ENCODE results near the gene PAFAH2. TPM values are rescaled to one million over a fixed set of nuclear protein-coding genes. Genes with fewer than 3 reads are reported as not detected.

The PAFAH2 gene
- total and polyA plus RNA-seq, 2 of the 8 experiments (the other 6 are each of a cell fraction or from before 2014, with no cell fraction given) = 7.7 to 9.3 TPM

GRCh38 chr1:25945761-25946160 is 52.1 kb downstream of the PAFAH2 start:
- Histone ChIP-seq H3K9ac (replicated peaks in 1 of 4; ENCODE audit: extremely low read depth in 1 of 4, low read depth in 3 of 4, low read length in 3 of 4) (no peak overlapping the region), H4K5ac (ENCODE audit: insufficient read length, low read depth, low read length) (no peak overlapping the region), H2BK5ac (ENCODE audit: low read depth, low read length) (no peak overlapping the region), H3K79me1 (ENCODE audit: low read depth, low read length) (no peaks in the 10 kb centered on the region), H3K23ac (ENCODE audit: insufficient read length) (no peak overlapping the region), H4K91ac (replicated peaks; ENCODE audit: insufficient read length, low read length) (no peak overlapping the region), H2BK120ac (replicated peaks; ENCODE audit: low read depth, low read length) (no peak overlapping the region), H3K36me3 (ENCODE audit: control insufficient read depth in 2 of 4, insufficient read depth in 4 of 4, low read length in 3 of 4) (no peaks in the 10 kb centered on the region), H3K27ac (ENCODE audit: low read depth, low read length) (no peak overlapping the region), H2AFZ (ENCODE audit: low read length) (no peak overlapping the region), H3K79me2 (ENCODE audit: control insufficient read depth in 1 of 2, insufficient read depth in 2 of 2, low read length in 2 of 2) (no peaks in the 10 kb centered on the region), H2BK15ac (ENCODE audit: low read length) (no peak overlapping the region), H3K56ac (replicated peaks; ENCODE audit: insufficient read length, low read depth, low read length) (no peak overlapping the region), H2BK12ac (ENCODE audit: low read depth, low read length) (no peak overlapping the region), H3K4me3 (ENCODE audit: extremely low read depth in 1 of 4, insufficient read depth in 2 of 4, low read depth in 3 of 4, low read length in 4 of 4) (no peak overlapping the region), H3K18ac (ENCODE audit: extremely low read depth, low read length) (no peak overlapping the region), H3K14ac (ENCODE audit: insufficient read length) (no peak overlapping the region), H4K20me1 (replicated peaks in 1 of 2; ENCODE audit: control insufficient read depth in 1 of 2, insufficient read depth in 2 of 2, low read length in 2 of 2) (peaks cover 0 to 1% of the 10 kb centered on the region in 2 experiments), H2BK20ac (ENCODE audit: low read length) (no peak overlapping the region), H3K4ac (replicated peaks; ENCODE audit: insufficient read length, low read depth, low read length) (no peak overlapping the region), H3K27me3 (replicated peaks in 1 of 4; ENCODE audit: control insufficient read depth in 3 of 4, extremely low read depth in 1 of 4, insufficient read depth in 3 of 4, low read length in 3 of 4) (no peaks in the 10 kb centered on the region), H3K4me2 (ENCODE audit: insufficient read depth in 1 of 2, low read depth in 2 of 2, low read length in 2 of 2) (no peak overlapping the region), H3K4me1 (replicated peaks in 1 of 4; ENCODE audit: control insufficient read depth in 3 of 4, insufficient read depth in 4 of 4, low read length in 3 of 4) (no peaks in the 10 kb centered on the region), H3K23me2 (ENCODE audit: low read depth, low read length) (no peaks in the 10 kb centered on the region), H2AK5ac (ENCODE audit: low read depth, low read length) (no peak overlapping the region), H4K8ac (ENCODE audit: extremely low read depth, insufficient read depth, low read length) (no peak overlapping the region), H3K9me3 (ENCODE audit: insufficient read depth in 2 of 2, low read depth in 1 of 2, low read length in 1 of 2) (no peaks in the 10 kb centered on the region)
- FAIRE-seq (no peak), DNase-seq (ENCODE audit: low read depth in 1 of 2, low spot score in 2 of 2) (no peak)
- CTCF ChIA-PET (ENCODE audit: partially characterized antibody) = interaction anchor here (2.3 kb wide), 1 partner anchor 51 kb away, joined by 9 read pairs; no protein-coding TSS in a partner anchor
- 86% methylated on average over 5 of the region's 5 CpGs; no CpG with 5 or more reads in 1 of the 2 experiments for WGBS, 2 experiments (ENCODE audit: extremely low coverage in 1 of 2, insufficient coverage in 1 of 2, insufficient read length in 1 of 2, insufficient replicate concordance in 2 of 2, low coverage in 1 of 2, low lambda C conversion rate in 2 of 2, missing lambda C conversion rate in 1 of 2)
- POLR2A ChIA-PET (ENCODE audit: partially characterized antibody) = interaction anchor here (1.2 to 1.6 kb wide), 2 partner anchors 10 to 39 kb away, joined by 3 to 6 read pairs; no protein-coding TSS in a partner anchor
- TF ChIP-seq KDM5A (IDR thresholded peaks at IDR 0.05; ENCODE audit: low read length) (no peak), KDM4A (IDR thresholded peaks at IDR 0.05; ENCODE audit: low read depth, low read length, severe bottlenecking) (no peak), ATF2 (IDR thresholded peaks at IDR 0.05; ENCODE audit: low read length) (no peak), PHF8 (conservative IDR thresholded peaks at IDR 0.05; ENCODE audit: low read depth, low read length) (no peak), USF2 (IDR thresholded peaks at IDR 0.05; ENCODE audit: low read length) (no peak), SRF (IDR thresholded peaks at IDR 0.05; ENCODE audit: low read depth, low read length) (no peak), RNF2 (IDR thresholded peaks at IDR 0.05; ENCODE audit: borderline replicate concordance, low read depth, low read length, missing control alignments, poor library complexity, severe bottlenecking) (no peak), JUND (IDR thresholded peaks at IDR 0.05; ENCODE audit: low read length) (no peak)

All from H1 (cell line).